Measurements from ENCODE around the gene TBCB. TPM values are rescaled to one million over a fixed set of nuclear protein-coding genes. Genes with fewer than 3 reads are reported as not detected.
"Not testable (repeated sequence)": the region's sequence is repeated elsewhere in the genome, so short reads cannot be mapped to it uniquely, and the experiment has no call there.

Gene TBCB
- total and polyA plus RNA-seq, 2 experiments from 2014 or later = 123 to 149 TPM

DNA sequence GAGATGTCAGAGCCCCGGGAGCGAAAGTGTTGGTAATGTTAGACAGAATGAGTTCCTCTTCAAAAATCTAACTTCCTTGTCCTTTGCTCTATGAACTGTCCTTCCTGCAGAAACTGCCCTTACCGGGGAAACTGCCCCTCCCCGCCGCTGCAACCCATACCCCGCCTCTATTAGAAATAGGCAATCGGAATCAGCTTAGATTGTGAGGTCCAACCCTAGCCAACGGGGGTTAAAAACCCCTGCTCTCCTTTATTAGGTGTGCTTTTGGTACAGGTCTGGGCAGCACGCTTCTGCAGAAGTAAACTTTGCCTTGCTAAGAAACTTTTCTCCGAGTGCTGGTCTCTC, 13.1 kb downstream of the TBCB start:
- Histone ChIP-seq H3K9me2 (replicated peaks; ENCODE audit: insufficient read depth) (no peaks in the 10 kb centered on the region), H3K9me3 (ENCODE audit: low read depth) (no peaks in the 10 kb centered on the region), H3K79me2 (no peaks in the 10 kb centered on the region), H3K27me3 (no peaks in the 10 kb centered on the region), H3K4me2 (peak overlapping the region; percentile 93), H3K4me3 (peak overlapping the region; percentile 22), H3K36me3 (replicated peaks; ENCODE audit: insufficient read depth, low read depth) (no peaks in the 10 kb centered on the region), H3K4me1 (ENCODE audit: insufficient read depth) (peaks cover 7% of the 10 kb centered on the region), H3K27ac (peak overlapping the region; percentile 94), H4K20me1 (ENCODE audit: insufficient read depth, poor library complexity, severe bottlenecking) (no peaks in the 10 kb centered on the region), H2AFZ (peak overlapping the region; percentile 47)
- no peak for TF ChIP-seq EZH2phosphoT487 (IDR thresholded peaks at IDR 0.05; ENCODE audit: low read depth, severe bottlenecking, unreplicated experiment)
- TF ChIP-seq, protein P1, sequence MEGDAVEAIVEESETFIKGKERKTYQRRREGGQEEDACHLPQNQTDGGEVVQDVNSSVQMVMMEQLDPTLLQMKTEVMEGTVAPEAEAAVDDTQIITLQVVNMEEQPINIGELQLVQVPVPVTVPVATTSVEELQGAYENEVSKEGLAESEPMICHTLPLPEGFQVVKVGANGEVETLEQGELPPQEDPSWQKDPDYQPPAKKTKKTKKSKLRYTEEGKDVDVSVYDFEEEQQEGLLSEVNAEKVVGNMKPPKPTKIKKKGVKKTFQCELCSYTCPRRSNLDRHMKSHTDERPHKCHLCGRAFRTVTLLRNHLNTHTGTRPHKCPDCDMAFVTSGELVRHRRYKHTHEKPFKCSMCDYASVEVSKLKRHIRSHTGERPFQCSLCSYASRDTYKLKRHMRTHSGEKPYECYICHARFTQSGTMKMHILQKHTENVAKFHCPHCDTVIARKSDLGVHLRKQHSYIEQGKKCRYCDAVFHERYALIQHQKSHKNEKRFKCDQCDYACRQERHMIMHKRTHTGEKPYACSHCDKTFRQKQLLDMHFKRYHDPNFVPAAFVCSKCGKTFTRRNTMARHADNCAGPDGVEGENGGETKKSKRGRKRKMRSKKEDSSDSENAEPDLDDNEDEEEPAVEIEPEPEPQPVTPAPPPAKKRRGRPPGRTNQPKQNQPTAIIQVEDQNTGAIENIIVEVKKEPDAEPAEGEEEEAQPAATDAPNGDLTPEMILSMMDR (IDR thresholded peaks at IDR 0.05; ENCODE audit: poor library complexity) = no peak
- TF ChIP-seq EZH2 (IDR thresholded peaks at IDR 0.05; ENCODE audit: borderline replicate concordance) = no peak
- WGBS (ENCODE audit: low lambda C conversion rate, missing lambda C conversion rate) = 2% methylated on average over 10 of the region's 10 CpGs
- peak; percentile 44 for DNase-seq (ENCODE audit: low spot score)

DNA sequence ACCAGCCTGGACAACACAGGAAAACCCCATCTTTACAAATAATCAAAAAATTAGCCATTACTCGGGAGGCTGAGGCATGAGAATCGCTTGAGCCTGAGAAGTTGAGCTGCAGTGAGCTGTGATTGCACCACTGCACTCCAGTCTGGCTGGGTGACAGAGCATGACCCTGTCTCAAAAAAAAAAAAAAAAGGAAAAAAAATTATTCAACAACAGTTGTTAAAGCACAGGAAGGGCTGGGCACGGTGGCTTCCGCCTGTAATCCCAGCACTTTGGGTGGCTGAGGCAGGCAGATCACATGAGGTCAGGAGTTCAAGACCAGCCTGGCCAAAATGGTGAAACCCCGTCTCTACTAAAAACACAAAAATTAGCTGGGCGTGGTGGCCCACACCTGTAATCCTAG, 16.0 kb downstream of the TBCB start:
- H3K4me3 ChIP-seq; H3K9me3 ChIP-seq (ENCODE audit: low read depth); H3K4me2 ChIP-seq; H2AFZ ChIP-seq; H3K36me3 ChIP-seq (replicated peaks; ENCODE audit: insufficient read depth, low read depth); H3K27ac ChIP-seq; H3K27me3 ChIP-seq; H3K4me1 ChIP-seq (ENCODE audit: insufficient read depth); H4K20me1 ChIP-seq (ENCODE audit: insufficient read depth, poor library complexity, severe bottlenecking); H3K9me2 ChIP-seq (replicated peaks; ENCODE audit: insufficient read depth); H3K79me2 ChIP-seq; DNase-seq (ENCODE audit: low spot score): not testable (repeated sequence)
- 88% methylated on average over 6 of the region's 6 CpGs for WGBS (ENCODE audit: low lambda C conversion rate, missing lambda C conversion rate)

DNA sequence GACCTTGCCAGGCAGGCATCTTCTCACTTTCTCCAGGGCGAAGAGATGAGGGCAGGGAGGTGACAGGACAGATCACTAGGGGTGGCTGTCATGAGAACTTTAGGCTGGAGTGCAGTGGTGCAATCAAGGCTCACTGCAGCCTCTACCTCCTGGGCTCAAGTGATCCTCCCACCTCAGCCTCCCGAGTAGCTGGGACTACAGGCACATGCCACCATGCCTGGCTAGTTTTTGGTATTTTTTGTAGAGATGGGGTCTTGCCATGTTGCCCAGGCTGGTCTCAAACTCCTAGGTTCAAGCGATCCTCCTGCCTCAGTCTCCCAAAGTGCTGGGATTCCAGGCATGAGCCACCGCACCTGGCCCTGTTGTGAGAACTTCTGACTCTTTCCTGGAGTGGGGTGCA, 19.6 kb downstream of the TBCB start:
- H3K4me3 ChIP-seq; H3K4me2 ChIP-seq; H3K9me3 ChIP-seq (ENCODE audit: low read depth); H3K36me3 ChIP-seq (replicated peaks; ENCODE audit: insufficient read depth, low read depth); H3K27me3 ChIP-seq; H3K9me2 ChIP-seq (replicated peaks; ENCODE audit: insufficient read depth); H2AFZ ChIP-seq; H3K4me1 ChIP-seq (ENCODE audit: insufficient read depth); H3K27ac ChIP-seq; H4K20me1 ChIP-seq (ENCODE audit: insufficient read depth, poor library complexity, severe bottlenecking); H3K79me2 ChIP-seq; DNase-seq (ENCODE audit: low spot score): not testable (repeated sequence)
- 95% methylated on average over 4 of the region's 4 CpGs for WGBS (ENCODE audit: low lambda C conversion rate, missing lambda C conversion rate)

DNA sequence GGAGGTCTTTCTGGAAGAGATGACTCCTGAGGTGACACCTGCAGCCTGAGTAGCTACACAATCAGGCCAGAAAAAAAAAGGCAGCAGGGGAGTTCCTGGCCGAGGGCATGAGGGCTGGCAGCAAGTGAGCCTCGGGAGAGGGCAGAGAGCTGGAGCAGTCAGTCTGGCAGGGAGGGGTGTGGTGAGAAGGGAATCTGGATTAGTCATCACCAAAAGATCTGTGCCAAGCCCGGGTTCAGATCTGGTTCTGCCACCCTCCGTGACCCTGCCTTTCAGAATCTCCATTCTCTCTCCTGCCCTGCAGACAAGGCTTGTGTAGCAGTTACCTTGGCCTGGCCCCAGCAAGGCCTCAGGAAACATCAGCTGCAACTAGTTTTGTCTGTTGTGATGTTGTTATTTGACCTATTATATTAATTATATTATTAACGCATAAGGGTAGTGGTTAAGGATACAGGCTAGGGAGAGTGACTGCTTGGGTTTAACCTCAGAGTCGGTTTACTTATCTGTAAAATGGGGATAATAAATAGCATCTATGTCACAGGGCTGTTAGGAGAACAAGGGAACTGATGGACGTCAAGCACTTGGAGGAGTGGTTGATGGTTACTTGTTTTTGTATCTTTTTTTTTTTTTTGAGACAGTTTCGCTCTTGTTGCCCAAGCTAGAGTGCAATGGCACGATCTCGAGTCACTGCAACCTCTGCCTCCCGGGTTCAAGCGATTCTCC, 21.9 kb downstream of the TBCB start:
- Histone ChIP-seq H4K20me1 (ENCODE audit: insufficient read depth, poor library complexity, severe bottlenecking) (peaks cover 9% of the 10 kb centered on the region), H3K4me1 (ENCODE audit: insufficient read depth) (no peaks in the 10 kb centered on the region), H2AFZ (no peak overlapping the region), H3K79me2 (peaks cover 18% of the 10 kb centered on the region), H3K9me2 (replicated peaks; ENCODE audit: insufficient read depth) (no peaks in the 10 kb centered on the region), H3K4me3 (no peak overlapping the region), H3K27ac (no peak overlapping the region), H3K4me2 (no peak overlapping the region), H3K36me3 (replicated peaks; ENCODE audit: insufficient read depth, low read depth) (no peaks in the 10 kb centered on the region), H3K27me3 (no peaks in the 10 kb centered on the region), H3K9me3 (ENCODE audit: low read depth) (no peaks in the 10 kb centered on the region)
- WGBS (ENCODE audit: low lambda C conversion rate, missing lambda C conversion rate) = 81% methylated on average over 12 of the region's 12 CpGs
- TF ChIP-seq EZH2phosphoT487 (IDR thresholded peaks at IDR 0.05; ENCODE audit: low read depth, severe bottlenecking, unreplicated experiment) = no peak
- TF ChIP-seq EZH2 (IDR thresholded peaks at IDR 0.05; ENCODE audit: borderline replicate concordance) = no peak
- TF ChIP-seq, protein P1 (IDR thresholded peaks at IDR 0.05; ENCODE audit: poor library complexity) = no peak
- DNase-seq (ENCODE audit: low spot score) = no peak
